KOPT-K1 (cell line): Measurements from ENCODE around the gene SEZ6.

Source experiments
- H3K27ac ChIP-seq: fragments of 200-600 bp; sonication (generic); 2 replicates; pipeline ENCODE4 v1.5.1; 2016; ENCODE audit warnings: antibody characterized with exemption, mild to moderate bottlenecking, low read depth, low read length; ENCODE audit not compliant: poor library complexity, severe bottlenecking
- H3K36me3 ChIP-seq: fragments of 200-600 bp; sonication (generic); 2 replicates; pipeline ENCODE4 v1.5.1; 2017; ENCODE audit warnings: antibody characterized with exemption, mild to moderate bottlenecking, low read length, moderate library complexity; ENCODE audit not compliant: insufficient read depth
- H3K9me3 ChIP-seq: fragments of 200-600 bp; sonication (generic); 2 replicates; pipeline ENCODE4 v1.5.1; 2017; ENCODE audit warnings: antibody characterized with exemption, low read length, mild to moderate bottlenecking; ENCODE audit not compliant: insufficient read depth, poor library complexity, severe bottlenecking

SEZ6 gene, protein sequence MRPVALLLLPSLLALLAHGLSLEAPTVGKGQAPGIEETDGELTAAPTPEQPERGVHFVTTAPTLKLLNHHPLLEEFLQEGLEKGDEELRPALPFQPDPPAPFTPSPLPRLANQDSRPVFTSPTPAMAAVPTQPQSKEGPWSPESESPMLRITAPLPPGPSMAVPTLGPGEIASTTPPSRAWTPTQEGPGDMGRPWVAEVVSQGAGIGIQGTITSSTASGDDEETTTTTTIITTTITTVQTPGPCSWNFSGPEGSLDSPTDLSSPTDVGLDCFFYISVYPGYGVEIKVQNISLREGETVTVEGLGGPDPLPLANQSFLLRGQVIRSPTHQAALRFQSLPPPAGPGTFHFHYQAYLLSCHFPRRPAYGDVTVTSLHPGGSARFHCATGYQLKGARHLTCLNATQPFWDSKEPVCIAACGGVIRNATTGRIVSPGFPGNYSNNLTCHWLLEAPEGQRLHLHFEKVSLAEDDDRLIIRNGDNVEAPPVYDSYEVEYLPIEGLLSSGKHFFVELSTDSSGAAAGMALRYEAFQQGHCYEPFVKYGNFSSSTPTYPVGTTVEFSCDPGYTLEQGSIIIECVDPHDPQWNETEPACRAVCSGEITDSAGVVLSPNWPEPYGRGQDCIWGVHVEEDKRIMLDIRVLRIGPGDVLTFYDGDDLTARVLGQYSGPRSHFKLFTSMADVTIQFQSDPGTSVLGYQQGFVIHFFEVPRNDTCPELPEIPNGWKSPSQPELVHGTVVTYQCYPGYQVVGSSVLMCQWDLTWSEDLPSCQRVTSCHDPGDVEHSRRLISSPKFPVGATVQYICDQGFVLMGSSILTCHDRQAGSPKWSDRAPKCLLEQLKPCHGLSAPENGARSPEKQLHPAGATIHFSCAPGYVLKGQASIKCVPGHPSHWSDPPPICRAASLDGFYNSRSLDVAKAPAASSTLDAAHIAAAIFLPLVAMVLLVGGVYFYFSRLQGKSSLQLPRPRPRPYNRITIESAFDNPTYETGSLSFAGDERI

DNA sequence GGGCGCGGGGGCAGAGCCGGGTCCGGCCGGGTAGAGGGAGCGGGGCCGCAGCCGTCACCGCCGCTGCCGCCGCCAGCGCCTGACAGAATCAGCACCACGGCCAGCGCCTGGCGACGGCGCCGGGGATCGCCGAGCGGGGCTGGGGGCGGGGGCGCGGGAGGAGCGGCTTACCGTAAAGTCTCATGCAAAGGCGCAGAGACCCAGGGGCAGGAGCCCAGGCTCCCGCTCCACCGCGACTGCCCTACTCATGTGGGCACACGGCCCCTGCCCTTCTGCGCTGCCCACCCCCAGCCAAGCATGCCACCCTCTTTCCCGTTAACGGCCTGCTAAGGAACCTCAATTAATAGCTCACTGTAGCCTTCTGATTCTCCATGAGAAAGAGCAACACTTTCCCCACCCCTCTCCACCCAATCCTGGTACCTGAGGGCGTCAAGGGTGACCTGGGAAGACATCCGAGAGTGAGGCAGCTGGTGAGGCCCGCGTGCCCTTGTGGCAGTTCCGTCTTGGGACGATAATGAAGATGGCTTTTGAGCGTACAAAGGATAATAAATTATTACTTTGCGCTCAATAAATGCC, at the start of gene SEZ6:
TSS of gene SEZ6 (minus strand) at position 98 of the 576 bp plus-strand sequence. CDS start 164 bp downstream, outside the sequence.
- Histone ChIP-seq H3K36me3 (no peaks in the 10 kb centered on the region), H3K9me3 (no peaks in the 10 kb centered on the region), H3K27ac (no peak within 1 kb of the TSS)

- no peak overlapping the region for H3K27ac ChIP-seq
- no peaks in the 10 kb centered on the region for H3K36me3 ChIP-seq
- H3K9me3 ChIP-seq = no peaks in the 10 kb centered on the region
Observed at GRCh38 chr17:29054835-29055234, 49.0 kb upstream of the SEZ6 start.

- Histone ChIP-seq H3K36me3 (no peaks in the 10 kb centered on the region), H3K9me3 (no peaks in the 10 kb centered on the region), H3K27ac (no peak overlapping the region)
Observed at GRCh38 chr17:29051731-29052130, 45.9 kb upstream of the SEZ6 start.

DNA sequence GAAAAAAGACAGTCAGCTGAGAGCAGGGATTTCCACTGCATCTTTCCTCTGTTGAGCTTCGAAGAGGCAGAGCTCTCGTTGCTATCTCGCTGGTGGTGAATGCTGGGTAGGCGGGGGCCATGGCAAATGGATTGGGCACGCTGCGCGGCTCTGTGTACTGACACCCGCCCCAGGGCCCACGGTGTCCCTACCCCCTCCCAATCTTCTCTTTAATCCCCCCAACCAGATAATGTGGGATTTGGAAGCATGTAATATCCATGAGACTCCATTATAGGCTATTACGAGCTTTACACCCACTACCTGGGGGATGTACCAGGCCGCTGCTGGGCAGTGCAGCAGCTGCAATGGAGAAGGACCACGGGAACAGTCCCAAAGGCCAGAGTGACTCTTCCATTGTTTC, 45.4 kb upstream of the SEZ6 start:
- Histone ChIP-seq H3K9me3 (no peaks in the 10 kb centered on the region), H3K27ac (no peak overlapping the region), H3K36me3 (no peaks in the 10 kb centered on the region)

DNA sequence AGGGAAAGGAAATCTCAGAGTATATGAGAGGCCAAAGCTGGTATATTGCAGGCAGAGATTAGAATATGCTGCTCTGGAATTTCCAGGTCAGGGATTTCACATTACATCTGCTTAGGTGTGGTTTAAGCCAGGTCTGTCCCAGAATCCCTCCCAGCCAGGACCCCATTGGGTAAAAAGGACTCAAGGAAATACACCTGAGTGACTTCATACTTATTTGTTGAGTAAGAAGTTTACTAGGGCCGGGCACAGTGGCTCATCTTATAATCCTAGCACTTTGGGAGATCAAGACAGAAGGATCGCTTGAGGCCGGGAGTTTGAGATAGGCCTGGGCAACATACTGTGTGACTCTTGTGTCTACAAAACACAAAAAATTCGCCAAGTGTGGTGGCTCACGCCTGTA, 44.3 kb upstream of the SEZ6 start:
- Histone ChIP-seq H3K36me3 (no peaks in the 10 kb centered on the region), H3K9me3 (no peaks in the 10 kb centered on the region), H3K27ac (no peak overlapping the region)

DNA sequence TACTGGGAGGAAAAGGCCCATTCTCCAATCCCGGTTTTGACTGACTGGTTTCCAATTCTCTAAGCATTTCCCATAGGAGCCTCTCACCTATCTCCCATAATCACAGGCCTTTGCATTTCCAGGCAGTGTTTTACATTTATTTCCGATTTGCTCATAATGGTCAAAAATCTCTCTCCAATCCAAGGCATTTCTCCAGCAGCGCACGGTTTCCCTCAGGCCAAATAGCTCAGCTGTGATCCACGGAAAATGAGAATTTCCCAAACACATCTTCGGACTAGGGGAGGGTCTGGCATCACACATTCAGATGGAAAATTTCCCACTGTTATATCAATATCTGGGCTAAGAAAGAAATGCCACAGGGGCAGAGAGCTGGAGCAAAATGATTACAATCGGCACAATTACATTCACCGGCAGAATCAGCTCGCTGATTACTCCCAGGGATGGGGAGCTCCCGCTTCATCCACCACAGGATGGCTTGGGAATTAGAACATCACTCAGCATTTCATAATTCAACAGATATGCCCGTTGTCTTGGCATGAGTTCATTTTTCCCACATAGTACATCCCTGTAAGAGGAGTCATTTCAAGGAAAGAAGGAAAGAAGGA, 43.8 kb upstream of the SEZ6 start:
- Histone ChIP-seq H3K27ac (peak overlapping the region; percentile 84), H3K36me3 (no peaks in the 10 kb centered on the region), H3K9me3 (no peaks in the 10 kb centered on the region)

GRCh38 chr17:29048440-29049368, 42.9 kb upstream of the SEZ6 start:
- H3K9me3 ChIP-seq = no peaks in the 10 kb centered on the region
- H3K27ac ChIP-seq = peak overlapping the region; percentile 84
- H3K36me3 ChIP-seq = no peaks in the 10 kb centered on the region

GRCh38 chr17:29046473-29046839, 40.6 kb upstream of the SEZ6 start:
- Histone ChIP-seq H3K27ac (no peak overlapping the region), H3K9me3 (no peaks in the 10 kb centered on the region), H3K36me3 (no peaks in the 10 kb centered on the region)

DNA sequence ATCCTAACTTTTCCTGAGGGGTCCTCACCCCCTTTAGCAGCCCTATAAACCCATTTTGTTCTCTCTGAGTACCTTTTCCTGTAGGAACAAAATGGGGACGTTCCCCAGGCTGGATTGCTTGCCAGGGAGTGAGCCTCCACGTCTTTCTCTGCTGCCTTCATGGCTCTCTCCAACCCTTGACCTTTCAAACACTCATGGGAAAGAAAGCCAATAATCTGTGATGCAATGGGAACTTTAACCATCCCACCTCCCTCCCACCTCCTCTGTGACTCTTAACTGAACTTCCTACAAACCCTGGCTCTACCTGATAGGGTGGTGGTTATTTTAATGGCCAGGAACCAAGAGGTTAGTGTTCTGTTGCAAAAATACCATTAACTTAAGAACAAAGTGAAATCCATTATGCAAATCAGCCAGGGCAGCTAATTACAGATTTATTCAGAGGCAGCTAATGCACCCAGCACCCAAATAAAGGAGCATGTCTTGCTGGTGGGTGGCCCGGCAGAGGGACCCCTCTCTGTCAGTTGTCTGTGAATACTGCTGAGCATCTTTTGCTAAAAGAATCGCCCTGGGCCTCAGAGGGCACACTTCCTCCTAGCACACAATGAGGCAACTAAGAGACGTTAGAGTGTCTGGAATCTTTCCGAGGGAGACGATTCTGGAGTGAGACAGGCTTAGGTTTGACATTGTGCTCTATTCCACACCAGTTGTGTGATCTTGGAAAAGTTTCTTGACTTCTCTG, 40.1 kb upstream of the SEZ6 start:
- Histone ChIP-seq H3K36me3 (no peaks in the 10 kb centered on the region), H3K27ac (no peak overlapping the region), H3K9me3 (no peaks in the 10 kb centered on the region)

DNA sequence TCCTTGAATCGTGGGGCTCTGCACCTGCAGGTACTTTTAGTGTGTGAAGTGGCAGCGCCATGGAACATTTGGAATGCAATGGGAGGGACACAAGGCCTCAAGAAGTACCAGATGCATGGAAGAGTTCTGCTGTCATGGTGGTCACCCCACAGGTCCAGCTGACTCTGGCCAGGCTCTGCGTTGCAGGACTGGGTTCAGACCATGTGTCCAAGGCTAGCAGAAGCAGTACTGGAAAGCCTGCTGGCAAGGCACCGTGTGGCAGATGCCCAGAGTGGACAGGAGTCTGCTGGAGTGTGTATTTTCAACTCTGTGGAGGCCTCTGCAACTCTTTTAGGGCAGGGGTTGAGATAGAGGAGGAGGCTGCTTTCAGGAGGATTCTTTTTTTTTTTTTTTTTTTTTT, 39.2 kb upstream of the SEZ6 start:
- no peaks in the 10 kb centered on the region for H3K9me3 ChIP-seq
- H3K27ac ChIP-seq = no peak overlapping the region
- H3K36me3 ChIP-seq = no peaks in the 10 kb centered on the region

DNA sequence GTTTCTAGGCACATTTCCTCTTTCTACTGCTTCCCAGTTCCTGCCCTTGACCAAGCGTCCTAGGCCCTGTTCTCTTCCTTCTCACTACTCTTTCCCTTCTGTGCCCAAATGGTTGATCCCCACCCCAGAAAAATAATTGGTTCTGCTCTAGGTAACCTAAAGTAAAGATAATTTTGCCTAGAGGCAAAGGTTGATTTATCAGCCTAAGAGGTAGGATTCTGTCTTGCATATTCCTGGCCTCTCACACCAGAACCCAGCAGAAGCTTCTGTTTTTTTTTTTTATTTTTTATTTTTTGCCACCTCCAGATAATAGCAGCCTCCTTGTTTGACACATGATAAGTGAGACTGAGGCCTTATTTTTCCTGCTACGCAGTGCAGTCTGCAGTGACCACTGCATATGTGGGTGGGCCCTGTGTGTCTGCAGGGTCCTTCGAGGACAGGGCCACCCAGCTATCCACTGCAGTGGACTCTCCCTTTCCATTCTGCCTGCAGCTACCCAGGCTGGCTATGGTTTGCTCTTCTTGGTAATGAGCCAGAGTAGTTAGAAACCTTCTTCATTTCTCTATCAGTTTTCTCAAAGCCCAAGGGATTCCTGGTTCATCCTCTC, 37.8 kb upstream of the SEZ6 start:
- Histone ChIP-seq H3K36me3 (no peaks in the 10 kb centered on the region), H3K27ac (no peak overlapping the region), H3K9me3 (no peaks in the 10 kb centered on the region)

GRCh38 chr17:29042679-29043538, 37.1 kb upstream of the SEZ6 start, which contains the start of gene PIPOX:
PIPOX (plus strand) TSS chr17:29043141; CDS start chr17:29043226, 85 bp downstream.
- Histone ChIP-seq H3K9me3 (no peaks in the 10 kb centered on the region), H3K27ac (no peak within 1 kb of the TSS)

More at GRCh38 chr17:29042679-29043538, 37.1 kb upstream of the SEZ6 start, which contains the start of gene PIPOX:
- H3K36me3 ChIP-seq = no peaks in the 10 kb centered on the region
